Measurements from ENCODE around the gene ZNF282.

The ZNF282 gene

GRCh38 chr7:149195180-149196150 is at the start of gene ZNF282:
TSS of gene ZNF282 (plus strand) at chr7:149195546. CDS start at chr7:149195590, 44 bp downstream.
- DNase-seq = peak; percentile 91

GRCh38 chr7:149147072-149147751 is 48.1 kb upstream of the ZNF282 start, which contains the start of gene ZNF398:
TSS of gene ZNF398 (plus strand) at chr7:149147453. CDS start at chr7:149147743, 290 bp downstream.
- DNase-seq = peak; percentile 90

- peak; percentile 50 for DNase-seq
Observed at GRCh38 chr7:149147752-149148653, 47.3 kb upstream of the ZNF282 start.

- DNase-seq = no peak
Observed at GRCh38 chr7:149150981-149151380, 44.4 kb upstream of the ZNF282 start.

- DNase-seq = no peak
Observed at GRCh38 chr7:149153346-149153745, 42.0 kb upstream of the ZNF282 start.

- no peak for DNase-seq
Observed at GRCh38 chr7:149154056-149154455, 41.3 kb upstream of the ZNF282 start.

GRCh38 chr7:149156898-149157297 is 38.4 kb upstream of the ZNF282 start:
- no peak for DNase-seq

- no peak for DNase-seq
Observed at GRCh38 chr7:149161241-149161848, 34.0 kb upstream of the ZNF282 start.

- DNase-seq = no peak
Observed at GRCh38 chr7:149166142-149166541, 29.2 kb upstream of the ZNF282 start.

- no peak for DNase-seq
Observed at GRCh38 chr7:149166630-149167352, 28.6 kb upstream of the ZNF282 start.

GRCh38 chr7:149171892-149172533 is 23.3 kb upstream of the ZNF282 start:
- no peak for DNase-seq

GRCh38 chr7:149172534-149172920 is 22.8 kb upstream of the ZNF282 start:
- DNase-seq = no peak

GRCh38 chr7:149175150-149175549 is 20.2 kb upstream of the ZNF282 start:
- peak; percentile 70 for DNase-seq

GRCh38 chr7:149179241-149179640 is 16.1 kb upstream of the ZNF282 start:
- DNase-seq = no peak

- DNase-seq = no peak
Observed at GRCh38 chr7:149180722-149181449, 14.5 kb upstream of the ZNF282 start.

GRCh38 chr7:149181450-149181790 is 13.9 kb upstream of the ZNF282 start:
- no peak for DNase-seq

- no peak for DNase-seq
Observed at GRCh38 chr7:149184274-149184673, 11.1 kb upstream of the ZNF282 start.

- DNase-seq = no peak
Observed at GRCh38 chr7:149188213-149188612, 7.1 kb upstream of the ZNF282 start.

GRCh38 chr7:149188637-149189259 is 6.6 kb upstream of the ZNF282 start:
- no peak for DNase-seq

GRCh38 chr7:149191851-149192250 is 3.5 kb upstream of the ZNF282 start:
- DNase-seq = no peak
